ENCODE data around the gene SHANK1.

Gene SHANK1

DNA sequence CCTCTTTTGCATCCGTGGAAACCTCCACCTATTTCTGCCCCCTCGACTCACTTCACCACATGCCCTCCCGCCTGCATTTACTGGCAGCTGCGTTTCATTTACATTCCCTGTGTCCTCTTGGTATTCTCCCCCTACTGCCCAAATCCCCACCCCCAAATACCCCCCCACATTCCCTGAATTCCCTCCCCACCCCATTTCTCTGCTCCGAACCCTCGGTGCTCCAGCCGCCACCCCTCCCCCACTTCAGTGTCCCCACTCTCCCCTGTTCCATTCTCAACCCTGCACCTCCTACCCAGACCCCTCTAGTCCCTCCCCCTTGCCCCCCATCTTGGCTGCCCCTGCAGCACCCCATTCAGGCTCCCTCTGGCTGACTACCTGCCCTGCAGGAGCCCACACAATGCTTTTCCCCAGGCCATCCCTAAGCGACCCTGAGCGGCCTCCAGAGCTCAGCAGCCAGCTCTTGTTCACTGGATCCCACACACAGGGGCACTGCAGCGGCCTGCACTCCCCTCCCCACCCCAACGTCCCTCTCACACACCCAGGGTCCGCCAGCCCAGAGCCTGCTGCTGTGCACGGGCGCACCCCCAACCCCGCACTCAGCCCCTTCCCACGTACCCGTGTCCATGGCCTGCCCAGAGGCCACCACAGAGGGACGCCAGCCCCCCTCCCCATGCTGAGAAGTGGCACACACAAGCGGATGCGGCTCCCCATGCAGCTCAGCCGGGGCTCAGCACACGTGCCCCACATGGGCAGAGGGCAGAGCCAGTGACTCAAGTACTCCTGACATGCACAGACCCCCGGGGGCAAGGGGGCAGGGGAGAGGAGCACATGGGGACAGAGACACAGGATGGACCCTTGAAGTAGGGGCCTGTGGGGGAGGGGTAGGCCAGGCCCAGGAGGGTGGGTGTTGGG, 26.3 kb downstream of the SHANK1 start:
- Histone ChIP-seq H3K9ac (ENCODE audit: low read depth in 1 of 2, low read length in 2 of 2) (no peak overlapping the region), H3K36me3 (ENCODE audit: control insufficient read depth in 1 of 2, insufficient read depth in 2 of 2, low read length in 2 of 2) (no peaks in the 10 kb centered on the region), H3K9me3 (ENCODE audit: control insufficient read depth in 1 of 2, low read length in 2 of 2) (no peaks in the 10 kb centered on the region), H3K27ac (ENCODE audit: low read depth, low read length) (no peak overlapping the region), H3K4me1 (ENCODE audit: control insufficient read depth in 1 of 2, insufficient read depth in 2 of 2, low read length in 2 of 2) (no peaks in the 10 kb centered on the region), H3K4me3 (ENCODE audit: low read depth in 1 of 2, low read length in 2 of 2) (no peak overlapping the region), H3K27me3 (ENCODE audit: control insufficient read depth in 1 of 2, insufficient read depth in 2 of 2, low read length in 2 of 2) (peaks cover 24 to 30% of the 10 kb centered on the region in 2 donors)

- Histone ChIP-seq H3K4me3 (ENCODE audit: low read depth in 1 of 2, low read length in 2 of 2) (no peak overlapping the region), H3K27ac (ENCODE audit: low read depth, low read length) (no peak overlapping the region), H3K9ac (ENCODE audit: low read depth in 1 of 2, low read length in 2 of 2) (no peak overlapping the region), H3K27me3 (ENCODE audit: control insufficient read depth in 1 of 2, insufficient read depth in 2 of 2, low read length in 2 of 2) (peaks cover 25 to 26% of the 10 kb centered on the region in 2 donors), H3K9me3 (ENCODE audit: control insufficient read depth in 1 of 2, low read length in 2 of 2) (no peaks in the 10 kb centered on the region), H3K36me3 (ENCODE audit: control insufficient read depth in 1 of 2, insufficient read depth in 2 of 2, low read length in 2 of 2) (no peaks in the 10 kb centered on the region), H3K4me1 (ENCODE audit: control insufficient read depth in 1 of 2, insufficient read depth in 2 of 2, low read length in 2 of 2) (no peaks in the 10 kb centered on the region)
Measured at GRCh38 chr19:50690439-50690838, 29.2 kb downstream of the SHANK1 start.

DNA sequence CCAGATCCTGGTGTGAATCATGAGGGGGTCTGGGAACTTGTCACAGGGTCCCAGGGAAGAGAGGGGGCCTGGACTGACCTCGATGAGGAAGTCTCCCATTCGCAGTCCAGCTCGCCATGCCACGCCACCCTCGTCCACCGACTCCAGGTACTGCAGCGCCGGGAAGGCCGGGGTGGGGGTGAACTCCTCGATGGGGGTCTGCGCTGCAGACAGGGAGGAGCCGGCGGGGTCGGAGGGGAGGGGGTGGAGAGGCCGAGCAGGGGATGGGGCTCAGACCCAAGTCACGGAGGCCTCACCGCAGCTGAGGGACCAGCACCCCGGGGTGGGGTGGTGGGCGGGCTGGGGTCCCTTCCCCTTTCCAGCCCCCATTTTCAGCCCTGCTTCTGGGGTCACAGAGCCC, 30.8 kb downstream of the SHANK1 start:
- H3K4me3 ChIP-seq (ENCODE audit: low read depth in 1 of 2, low read length in 2 of 2) = no peak overlapping the region
- no peaks in the 10 kb centered on the region for H3K36me3 ChIP-seq (ENCODE audit: control insufficient read depth in 1 of 2, insufficient read depth in 2 of 2, low read length in 2 of 2)
- H3K4me1 ChIP-seq (ENCODE audit: control insufficient read depth in 1 of 2, insufficient read depth in 2 of 2, low read length in 2 of 2) = no peaks in the 10 kb centered on the region
- H3K27me3 ChIP-seq (ENCODE audit: control insufficient read depth in 1 of 2, insufficient read depth in 2 of 2, low read length in 2 of 2) = peaks cover 17 to 20% of the 10 kb centered on the region in 2 donors
- no peaks in the 10 kb centered on the region for H3K9me3 ChIP-seq (ENCODE audit: control insufficient read depth in 1 of 2, low read length in 2 of 2)
- H3K9ac ChIP-seq (ENCODE audit: low read depth in 1 of 2, low read length in 2 of 2) = no peak overlapping the region
- no peak overlapping the region for H3K27ac ChIP-seq (ENCODE audit: low read depth, low read length)

GRCh38 chr19:50686310-50687032, 33.1 kb downstream of the SHANK1 start:
- Histone ChIP-seq H3K27me3 (ENCODE audit: control insufficient read depth in 1 of 2, insufficient read depth in 2 of 2, low read length in 2 of 2) (peaks cover 6 to 15% of the 10 kb centered on the region in 2 donors), H3K9ac (ENCODE audit: low read depth in 1 of 2, low read length in 2 of 2) (no peak overlapping the region), H3K4me3 (ENCODE audit: low read depth in 1 of 2, low read length in 2 of 2) (no peak overlapping the region), H3K27ac (ENCODE audit: low read depth, low read length) (no peak overlapping the region), H3K36me3 (ENCODE audit: control insufficient read depth in 1 of 2, insufficient read depth in 2 of 2, low read length in 2 of 2) (no peaks in the 10 kb centered on the region), H3K9me3 (ENCODE audit: control insufficient read depth in 1 of 2, low read length in 2 of 2) (no peaks in the 10 kb centered on the region), H3K4me1 (ENCODE audit: control insufficient read depth in 1 of 2, insufficient read depth in 2 of 2, low read length in 2 of 2) (no peaks in the 10 kb centered on the region)

DNA sequence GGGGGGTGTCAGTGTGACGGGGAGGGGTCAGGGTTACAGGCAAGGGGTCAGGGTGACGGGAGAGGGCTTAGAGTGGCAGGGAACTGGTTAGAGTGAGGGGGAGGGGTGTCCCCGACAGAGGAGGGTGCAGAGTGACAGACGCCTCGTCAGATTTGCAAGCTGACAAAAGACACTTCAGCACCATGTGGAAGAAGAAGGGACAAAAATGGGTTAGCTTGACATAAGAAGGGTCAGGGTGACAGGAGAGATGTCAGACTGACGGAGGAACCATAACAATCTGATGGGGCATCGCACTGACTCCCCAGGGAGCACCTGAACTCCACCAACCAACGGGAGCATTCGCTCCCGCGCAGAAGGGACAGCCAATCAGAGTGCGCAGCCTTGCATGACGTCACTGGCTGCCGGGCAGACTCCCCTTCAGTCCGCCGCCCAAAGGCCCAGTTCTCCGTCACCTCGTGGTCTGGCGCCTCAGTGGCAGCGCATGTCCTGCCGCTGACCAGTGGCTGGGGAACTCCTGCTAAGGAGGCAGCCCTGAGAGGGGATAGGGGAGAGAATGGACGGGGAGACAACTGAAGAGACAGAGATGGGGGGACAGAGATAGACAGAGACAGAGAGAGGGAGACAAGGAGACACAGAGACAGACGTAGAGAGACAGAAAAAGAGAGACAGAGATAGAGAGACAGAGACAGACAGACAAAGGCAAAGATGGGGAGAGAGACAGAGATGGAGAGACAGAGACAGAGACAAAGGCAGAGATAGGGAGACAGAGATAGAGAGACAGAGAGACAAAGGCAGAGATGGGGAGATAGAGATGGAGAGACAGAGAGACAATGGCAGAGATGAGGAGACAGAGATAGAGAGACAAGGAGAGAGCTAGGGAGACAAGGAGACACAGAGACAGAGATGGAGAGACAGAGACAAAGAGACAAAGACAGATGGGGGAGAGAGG, 40.2 kb downstream of the SHANK1 start:
- Histone ChIP-seq H3K4me1 (ENCODE audit: control insufficient read depth in 1 of 2, insufficient read depth in 2 of 2, low read length in 2 of 2) (no peaks in the 10 kb centered on the region), H3K36me3 (ENCODE audit: control insufficient read depth in 1 of 2, insufficient read depth in 2 of 2, low read length in 2 of 2) (no peaks in the 10 kb centered on the region), H3K9me3 (ENCODE audit: control insufficient read depth in 1 of 2, low read length in 2 of 2) (peaks cover 0 to 3% of the 10 kb centered on the region in 2 donors), H3K4me3 (ENCODE audit: low read depth in 1 of 2, low read length in 2 of 2) (no peak overlapping the region), H3K27me3 (ENCODE audit: control insufficient read depth in 1 of 2, insufficient read depth in 2 of 2, low read length in 2 of 2) (peaks cover 0 to under 1% of the 10 kb centered on the region in 2 donors), H3K9ac (ENCODE audit: low read depth in 1 of 2, low read length in 2 of 2) (no peak overlapping the region), H3K27ac (ENCODE audit: low read depth, low read length) (no peak overlapping the region)

- no peaks in the 10 kb centered on the region for H3K36me3 ChIP-seq (ENCODE audit: control insufficient read depth in 1 of 2, insufficient read depth in 2 of 2, low read length in 2 of 2)
- no peak overlapping the region for H3K9ac ChIP-seq (ENCODE audit: low read depth in 1 of 2, low read length in 2 of 2)
- H3K4me1 ChIP-seq (ENCODE audit: control insufficient read depth in 1 of 2, insufficient read depth in 2 of 2, low read length in 2 of 2) = no peaks in the 10 kb centered on the region
- H3K4me3 ChIP-seq (ENCODE audit: low read depth in 1 of 2, low read length in 2 of 2) = no peak overlapping the region
- H3K9me3 ChIP-seq (ENCODE audit: control insufficient read depth in 1 of 2, low read length in 2 of 2) = peaks cover 0 to 3% of the 10 kb centered on the region in 2 donors
- H3K27me3 ChIP-seq (ENCODE audit: control insufficient read depth in 1 of 2, insufficient read depth in 2 of 2, low read length in 2 of 2) = peaks cover 0 to 4% of the 10 kb centered on the region in 2 donors
- H3K27ac ChIP-seq (ENCODE audit: low read depth, low read length) = no peak overlapping the region
Measured at GRCh38 chr19:50678323-50678722, 41.3 kb downstream of the SHANK1 start.

DNA sequence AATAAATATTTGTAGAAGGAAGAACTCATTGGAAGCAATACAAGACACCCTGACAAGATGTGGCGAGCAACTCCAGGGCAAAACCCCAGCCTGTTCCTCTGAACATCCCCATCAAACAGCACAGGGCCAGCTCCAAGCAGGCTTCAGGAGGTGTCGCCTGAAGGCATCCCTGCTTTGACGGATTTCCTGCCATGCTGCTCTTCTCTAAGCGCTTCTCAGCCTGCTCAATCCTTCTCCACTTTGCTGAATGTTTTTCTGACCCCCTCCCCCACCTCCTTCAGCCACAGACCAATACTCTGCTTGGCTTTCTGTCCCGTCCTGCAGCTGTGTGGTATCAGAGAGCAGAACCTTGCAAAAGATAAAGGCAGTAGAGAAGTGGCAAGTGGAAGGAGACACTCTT, 42.0 kb downstream of the SHANK1 start:
- H3K4me3 ChIP-seq (ENCODE audit: low read depth in 1 of 2, low read length in 2 of 2) = no peak overlapping the region
- no peaks in the 10 kb centered on the region for H3K4me1 ChIP-seq (ENCODE audit: control insufficient read depth in 1 of 2, insufficient read depth in 2 of 2, low read length in 2 of 2)
- H3K27ac ChIP-seq (ENCODE audit: low read depth, low read length) = no peak overlapping the region
- H3K9me3 ChIP-seq (ENCODE audit: control insufficient read depth in 1 of 2, low read length in 2 of 2) = peaks cover 0 to 3% of the 10 kb centered on the region in 2 donors
- peaks cover 0 to 4% of the 10 kb centered on the region in 2 donors for H3K27me3 ChIP-seq (ENCODE audit: control insufficient read depth in 1 of 2, insufficient read depth in 2 of 2, low read length in 2 of 2)
- no peak overlapping the region for H3K9ac ChIP-seq (ENCODE audit: low read depth in 1 of 2, low read length in 2 of 2)
- no peaks in the 10 kb centered on the region for H3K36me3 ChIP-seq (ENCODE audit: control insufficient read depth in 1 of 2, insufficient read depth in 2 of 2, low read length in 2 of 2)

- peaks cover 0 to 3% of the 10 kb centered on the region in 2 donors for H3K9me3 ChIP-seq (ENCODE audit: control insufficient read depth in 1 of 2, low read length in 2 of 2)
- no peaks in the 10 kb centered on the region for H3K4me1 ChIP-seq (ENCODE audit: control insufficient read depth in 1 of 2, insufficient read depth in 2 of 2, low read length in 2 of 2)
- no peak overlapping the region for H3K27ac ChIP-seq (ENCODE audit: low read depth, low read length)
- H3K9ac ChIP-seq (ENCODE audit: low read depth in 1 of 2, low read length in 2 of 2) = no peak overlapping the region
- no peaks in the 10 kb centered on the region for H3K36me3 ChIP-seq (ENCODE audit: control insufficient read depth in 1 of 2, insufficient read depth in 2 of 2, low read length in 2 of 2)
- no peak overlapping the region for H3K4me3 ChIP-seq (ENCODE audit: low read depth in 1 of 2, low read length in 2 of 2)
- H3K27me3 ChIP-seq (ENCODE audit: control insufficient read depth in 1 of 2, insufficient read depth in 2 of 2, low read length in 2 of 2) = peaks cover 0 to 4% of the 10 kb centered on the region in 2 donors
Measured at GRCh38 chr19:50676625-50677197, 42.9 kb downstream of the SHANK1 start.

DNA sequence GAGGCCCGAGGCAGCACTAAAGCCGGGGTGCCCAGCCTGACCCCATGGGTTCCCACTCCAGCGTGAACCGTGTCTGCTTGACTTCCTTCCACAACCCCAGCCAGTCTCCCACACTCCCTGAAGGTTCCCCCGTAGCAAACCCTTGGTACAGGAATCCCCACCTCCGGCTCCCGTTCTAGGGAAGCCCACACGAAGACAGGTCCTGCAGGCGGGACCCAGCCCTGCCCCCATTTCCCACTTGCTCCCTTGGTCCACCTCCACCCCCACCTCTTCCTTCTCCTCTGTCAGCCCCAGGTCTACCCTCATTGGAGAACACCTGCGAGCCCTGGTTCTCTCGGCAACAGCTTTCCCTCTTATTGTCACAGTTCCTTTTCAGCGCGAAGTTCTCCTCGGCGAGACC, 46.5 kb downstream of the SHANK1 start:
- H3K4me1 ChIP-seq (ENCODE audit: control insufficient read depth in 1 of 2, insufficient read depth in 2 of 2, low read length in 2 of 2) = no peaks in the 10 kb centered on the region
- H3K9ac ChIP-seq (ENCODE audit: low read depth in 1 of 2, low read length in 2 of 2) = no peak overlapping the region
- peaks cover 4 to 15% of the 10 kb centered on the region in 2 donors for H3K27me3 ChIP-seq (ENCODE audit: control insufficient read depth in 1 of 2, insufficient read depth in 2 of 2, low read length in 2 of 2)
- H3K27ac ChIP-seq (ENCODE audit: low read depth, low read length) = no peak overlapping the region
- H3K4me3 ChIP-seq (ENCODE audit: low read depth in 1 of 2, low read length in 2 of 2) = no peak overlapping the region
- peaks cover 0 to 3% of the 10 kb centered on the region in 2 donors for H3K9me3 ChIP-seq (ENCODE audit: control insufficient read depth in 1 of 2, low read length in 2 of 2)
- H3K36me3 ChIP-seq (ENCODE audit: control insufficient read depth in 1 of 2, insufficient read depth in 2 of 2, low read length in 2 of 2) = no peaks in the 10 kb centered on the region

All from duodenal mucosa (tissue), 2 donors.